HepG2 (cell line): ENCODE data around the gene CCL24. TPM values are rescaled to one million over a fixed set of nuclear protein-coding genes. Genes with fewer than 3 reads are reported as not detected.

ENCODE experiments used
- ATAC-seq: fragments of 200-7000 bp; cut with Tn5 transposase; 3 replicates; pipeline ENCODE4 v1.9.1; 2020; ENCODE audit warnings: mild to moderate bottlenecking, moderate library complexity
- BruUV-seq: library from RNA; stranded (reverse); fragments of 400-500 nt; replicated peaks from 2 replicates; lab custom pipeline; 2021; lab: Mats Ljungman, UMichigan
- CTCF ChIA-PET: fragments of 300-600 bp; formaldehyde crosslinking; extraction: SDS; loops from one replicate; lab custom pipeline; 2021; ENCODE audit warnings: low total read pairs, inconsistent platforms, low intra/inter-chr PET ratio; lab: Yijun Ruan, JAX
- POLR2A ChIA-PET: fragments of 350-600 bp; sonication (Branson Sonifier 250); formaldehyde crosslinking; loops from one replicate; lab custom pipeline; 2020; ENCODE audit warnings: antibody characterized with exemption, inconsistent platforms; lab: Yijun Ruan, JAX
- DNase-seq: peaks from one replicate; pipeline ENCODE4 v3.0.0-alpha.2; 2015; ENCODE audit warnings: low spot score
- FAIRE-seq: peaks from 3 replicates; lab custom pipeline; 2011; peaks lifted over from hg19 to GRCh38; lab: Jason Lieb, UNC
- H2AFZ ChIP-seq: one replicate; pipeline ENCODE4 v1.6.1; 2011; ENCODE audit warnings: low read length, inconsistent platforms
- H3K27ac ChIP-seq: fragments of 300-600 bp; 3 replicates; pipeline ENCODE4 v1.8.0; 2011; ENCODE audit warnings: mixed run types, mild to moderate bottlenecking, mixed read lengths, low read length, inconsistent platforms; ENCODE audit not compliant: insufficient read depth; ENCODE audit errors: extremely low read length
- H3K27me3 ChIP-seq, 2 experiments: fragments of 200-600 bp in 1 of 2; 2 replicates in 1 of 2; 3 replicates in 1 of 2; pipeline versions ENCODE4 v1.6.0 to v1.8.0; 2011; ENCODE audit warnings: low read length in 2 of 2, mild to moderate bottlenecking in 2 of 2, moderate library complexity in 2 of 2, inconsistent platforms in 1 of 2; ENCODE audit not compliant: insufficient read depth in 2 of 2, control insufficient read depth in 1 of 2
- H3K36me3 ChIP-seq, 2 experiments: fragments of 200-600 bp in 1 of 2; replicated peaks in 1 of 2; 2 replicates in 1 of 2; 3 replicates in 1 of 2; pipeline versions ENCODE4 v1.5.1 to v1.8.0; 2011; ENCODE audit warnings: low read length in 2 of 2, inconsistent platforms in 1 of 2; ENCODE audit not compliant: insufficient read depth in 2 of 2, control insufficient read depth in 1 of 2
- H3K4me1 ChIP-seq: 2 replicates; pipeline ENCODE4 v1.5.1; 2012; ENCODE audit warnings: low read length, inconsistent platforms; ENCODE audit not compliant: insufficient read depth
- H3K4me2 ChIP-seq: 2 replicates; pipeline ENCODE4 v1.6.0; 2011; ENCODE audit warnings: low read depth, low read length, inconsistent platforms
- H3K4me3 ChIP-seq, 3 experiments: fragments of 200-600 bp in 1 of 3; sonication (generic), shearing (Covaris generic) in 1 of 3; replicated peaks in 1 of 3; 2 replicates each; pipeline ENCODE4 v1.5.1; 2011 to 2016; ENCODE audit warnings: low read length in 3 of 3, inconsistent platforms in 2 of 3, low read depth in 2 of 3, mild to moderate bottlenecking in 2 of 3, control low read depth in 1 of 3, mixed read lengths in 1 of 3; ENCODE audit not compliant: insufficient read depth in 1 of 3
- H3K79me2 ChIP-seq: one replicate; pipeline ENCODE4 v1.6.1; 2011; ENCODE audit warnings: low read length, inconsistent platforms; ENCODE audit not compliant: insufficient read depth
- H3K9ac ChIP-seq: 2 replicates; pipeline ENCODE4 v1.6.0; 2011; ENCODE audit warnings: mild to moderate bottlenecking, low read depth, low read length, inconsistent platforms; ENCODE audit not compliant: insufficient read depth
- H3K9me3 ChIP-seq: 2 replicates; pipeline ENCODE4 v1.5.1; 2012; ENCODE audit warnings: mild to moderate bottlenecking, low read length
- H4K20me1 ChIP-seq: 2 replicates; pipeline ENCODE4 v1.6.0; 2011; ENCODE audit warnings: inconsistent platforms, mild to moderate bottlenecking, low read length, moderate library complexity; ENCODE audit not compliant: insufficient read depth
- CSRNP2 ChIP-seq: sonication (generic); formaldehyde crosslinking; conservative IDR thresholded peaks from 2 replicates; pipeline ENCODE4 v1.8.0; 2022; ENCODE audit warnings: low read depth, missing genetic modification reagents
- FLYWCH1 ChIP-seq: sonication (generic); formaldehyde crosslinking; IDR thresholded peaks from 2 replicates; pipeline ENCODE4 v1.8.1; 2023; ENCODE audit warnings: mild to moderate bottlenecking, missing genetic modification reagents
- MEIS1 ChIP-seq: sonication (generic); formaldehyde crosslinking; IDR thresholded peaks from 2 replicates; pipeline ENCODE4 v1.9.0; 2021; ENCODE audit warnings: mild to moderate bottlenecking, missing genetic modification reagents, moderate library complexity, borderline replicate concordance
- RAD51 ChIP-seq: fragments of 450-650 bp; IDR thresholded peaks from 2 replicates; pipeline ENCODE4 v1.6.1; 2016; ENCODE audit warnings: borderline replicate concordance
- SATB2 ChIP-seq: sonication (generic); formaldehyde crosslinking; IDR thresholded peaks from 2 replicates; pipeline ENCODE4 v1.5.0; 2020; ENCODE audit warnings: missing genetic modification reagents
- TARDBP ChIP-seq: sonication (generic); formaldehyde crosslinking; IDR thresholded peaks from 2 replicates; pipeline ENCODE4 v1.8.0; 2022; ENCODE audit warnings: mild to moderate bottlenecking, missing genetic modification reagents
- THYN1 ChIP-seq: sonication (generic); formaldehyde crosslinking; IDR thresholded peaks from 2 replicates; pipeline ENCODE4 v1.8.1; 2023; ENCODE audit warnings: low read depth, mild to moderate bottlenecking, moderate library complexity, missing genetic modification reagents, borderline replicate concordance
- ZNF678 ChIP-seq: sonication (generic); formaldehyde crosslinking; IDR thresholded peaks from 2 replicates; pipeline ENCODE4 v1.4.0; 2020; ENCODE audit warnings: mild to moderate bottlenecking, missing genetic modification reagents
- ZNF75D ChIP-seq: sonication (generic); formaldehyde crosslinking; IDR thresholded peaks from 2 replicates; pipeline ENCODE4 v1.8.1; 2023; ENCODE audit warnings: missing genetic modification reagents, mild to moderate bottlenecking, borderline replicate concordance
- ZNF800 ChIP-seq: sonication (generic); formaldehyde crosslinking; IDR thresholded peaks from 2 replicates; pipeline ENCODE4 v1.4.0; 2020; ENCODE audit warnings: missing genetic modification reagents
- WGBS: methylation state at CpG from one replicate; pipeline ENCODE4 v1.1.6; 2017; ENCODE audit warnings: low lambda C conversion rate; 5-methylcytosine and 5-hydroxymethylcytosine counted together
- in situ Hi-C: cut with HindIII; loops from 2 replicates; pipeline ENCODE4 v1.10.0; 2017; ENCODE audit warnings: low pct_unique_long_range_greater_than_20kb; ENCODE audit not compliant: extremely low pct_ligation_motif_present
- intact Hi-C: fragments of 100-400 bp; cut with micrococcal nuclease; formaldehyde crosslinking; loops from one replicate; pipeline ENCODE4 v1.10.0; 2022; ENCODE audit not compliant: unreplicated experiment
- polyA plus RNA-seq, 8 experiments: library from polyadenylated mRNA; depleted of rRNA in 3 of 8; stranded (reverse) in 7 of 8; unstranded in 1 of 8; fragments of >200 nt; fragmentation: Illumina TruSeq in 4 of 8; extraction: Trizol in 4 of 8; gene quantifications; 2 replicates each; pipeline versions ENCODE4 v1.2.1 to v1.2.3, GENCODE V29; 2011 to 2016; ENCODE audit warnings: low read depth in 4 of 8, missing spikeins in 1 of 8, mixed read lengths in 1 of 8; ENCODE audit not compliant: insufficient read depth in 1 of 8
- total RNA-seq, 5 experiments: library from RNA; depleted of rRNA; stranded (reverse); fragments of >200 nt; fragmentation: Illumina TruSeq; extraction: Trizol; gene quantifications; 2 replicates each; pipeline ENCODE4 v1.2.3, GENCODE V29; 2016; ENCODE audit warnings: low read depth in 1 of 5
- TF ChIP-seq, protein P1 (sequence below): sonication (generic); formaldehyde crosslinking; conservative IDR thresholded peaks from 2 replicates; pipeline ENCODE4 v1.4.0; 2020; ENCODE audit warnings: missing genetic modification reagents

Gene CCL24
- total and polyA plus RNA-seq, 2 of the 13 experiments (the other 11 are each of a cell fraction or from before 2014, with no cell fraction given) = not detected

DNA sequence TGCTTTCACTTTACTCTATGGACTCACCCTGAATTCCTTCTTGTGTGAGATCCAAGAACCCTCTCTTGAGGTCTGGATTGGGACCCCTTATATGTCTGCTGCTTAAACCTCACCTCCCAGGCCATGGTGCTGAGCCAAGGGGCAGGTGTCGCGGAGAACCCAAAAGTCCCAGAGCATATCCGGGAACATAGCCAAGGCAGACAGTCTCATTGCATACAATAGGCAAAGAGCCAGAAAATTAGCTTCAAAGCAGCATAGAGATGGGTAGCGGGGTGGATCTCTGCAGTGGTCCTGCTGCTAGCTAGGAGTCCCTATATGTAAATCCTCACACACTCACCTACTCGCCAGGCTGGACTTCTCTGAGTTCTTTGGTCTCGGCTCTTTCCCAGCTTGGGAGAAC, 5.5 kb downstream of the CCL24 start:
- CTCF ChIA-PET = no interaction called here
- H3K9me3 ChIP-seq = peaks cover 22% of the 10 kb centered on the region
- H3K4me1 ChIP-seq = no peaks in the 10 kb centered on the region
- H3K4me3 ChIP-seq = no peak overlapping the region
- H3K4me2 ChIP-seq = no peak overlapping the region
- H3K79me2 ChIP-seq = no peaks in the 10 kb centered on the region
- 48% methylated on average over 6 of the region's 6 CpGs for WGBS
- no peak overlapping the region for H3K27ac ChIP-seq
- BruUV-seq = no TSS peak
- no peak for DNase-seq
- H3K36me3 ChIP-seq = no peaks in the 10 kb centered on the region
- no peak overlapping the region for H2AFZ ChIP-seq
- FAIRE-seq = no peak
- intact Hi-C loops = no loop called here
- no peaks in the 10 kb centered on the region; a peak in 2 of 5 replicates for H3K27me3 ChIP-seq
- ATAC-seq = no peak
- TF ChIP-seq THYN1 = no peak
- TF ChIP-seq MEIS1 = no peak
- TF ChIP-seq CSRNP2 (CRISPR knock-in tag) = no peak
- TF ChIP-seq ZNF75D (CRISPR knock-in tag) = no peak
- TF ChIP-seq, protein P1, sequence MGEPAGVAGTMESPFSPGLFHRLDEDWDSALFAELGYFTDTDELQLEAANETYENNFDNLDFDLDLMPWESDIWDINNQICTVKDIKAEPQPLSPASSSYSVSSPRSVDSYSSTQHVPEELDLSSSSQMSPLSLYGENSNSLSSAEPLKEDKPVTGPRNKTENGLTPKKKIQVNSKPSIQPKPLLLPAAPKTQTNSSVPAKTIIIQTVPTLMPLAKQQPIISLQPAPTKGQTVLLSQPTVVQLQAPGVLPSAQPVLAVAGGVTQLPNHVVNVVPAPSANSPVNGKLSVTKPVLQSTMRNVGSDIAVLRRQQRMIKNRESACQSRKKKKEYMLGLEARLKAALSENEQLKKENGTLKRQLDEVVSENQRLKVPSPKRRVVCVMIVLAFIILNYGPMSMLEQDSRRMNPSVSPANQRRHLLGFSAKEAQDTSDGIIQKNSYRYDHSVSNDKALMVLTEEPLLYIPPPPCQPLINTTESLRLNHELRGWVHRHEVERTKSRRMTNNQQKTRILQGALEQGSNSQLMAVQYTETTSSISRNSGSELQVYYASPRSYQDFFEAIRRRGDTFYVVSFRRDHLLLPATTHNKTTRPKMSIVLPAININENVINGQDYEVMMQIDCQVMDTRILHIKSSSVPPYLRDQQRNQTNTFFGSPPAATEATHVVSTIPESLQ (CRISPR knock-in tag) = no peak
- no peak for TF ChIP-seq SATB2 (CRISPR knock-in tag)
- TF ChIP-seq FLYWCH1 (CRISPR knock-in tag) = no peak
- TF ChIP-seq TARDBP (CRISPR knock-in tag) = no peak
- TF ChIP-seq ZNF800 (CRISPR knock-in tag) = no peak
- no peak for TF ChIP-seq ZNF678 (CRISPR knock-in tag)
- no peak for TF ChIP-seq RAD51
- no peak overlapping the region for H3K9ac ChIP-seq
- POLR2A ChIA-PET = no interaction called here
- in situ Hi-C loops = no loop called here
- H4K20me1 ChIP-seq = no peaks in the 10 kb centered on the region
